Panc1 (cell line): ENCODE results near the gene GLT1D1.

Source experiments
- CTCF ChIP-seq: fragments of 450-650 bp; IDR thresholded peaks from 2 replicates; pipeline ENCODE4 v1.5.1; 2017; ENCODE audit warnings: mild to moderate bottlenecking
- POLR2AphosphoS5 ChIP-seq: IDR thresholded peaks from 2 replicates; pipeline ENCODE4 v1.6.1; 2012; ENCODE audit warnings: mild to moderate bottlenecking, low read depth, low read length, moderate library complexity
- SIN3A ChIP-seq: IDR thresholded peaks from 2 replicates; pipeline ENCODE4 v1.6.1; 2012; ENCODE audit warnings: low read depth, mild to moderate bottlenecking, low read length, moderate library complexity, borderline replicate concordance; ENCODE audit not compliant: insufficient read depth
- TF ChIP-seq, protein P1 (sequence below), 2 experiments: IDR thresholded peaks; 2 replicates each; pipeline ENCODE4 v1.6.1; 2011 to 2012; ENCODE audit warnings: low read depth in 2 of 2, control low read depth in 1 of 2, low read length in 1 of 2, mild to moderate bottlenecking in 1 of 2, moderate library complexity in 1 of 2; ENCODE audit not compliant: insufficient read depth in 1 of 2

DNA sequence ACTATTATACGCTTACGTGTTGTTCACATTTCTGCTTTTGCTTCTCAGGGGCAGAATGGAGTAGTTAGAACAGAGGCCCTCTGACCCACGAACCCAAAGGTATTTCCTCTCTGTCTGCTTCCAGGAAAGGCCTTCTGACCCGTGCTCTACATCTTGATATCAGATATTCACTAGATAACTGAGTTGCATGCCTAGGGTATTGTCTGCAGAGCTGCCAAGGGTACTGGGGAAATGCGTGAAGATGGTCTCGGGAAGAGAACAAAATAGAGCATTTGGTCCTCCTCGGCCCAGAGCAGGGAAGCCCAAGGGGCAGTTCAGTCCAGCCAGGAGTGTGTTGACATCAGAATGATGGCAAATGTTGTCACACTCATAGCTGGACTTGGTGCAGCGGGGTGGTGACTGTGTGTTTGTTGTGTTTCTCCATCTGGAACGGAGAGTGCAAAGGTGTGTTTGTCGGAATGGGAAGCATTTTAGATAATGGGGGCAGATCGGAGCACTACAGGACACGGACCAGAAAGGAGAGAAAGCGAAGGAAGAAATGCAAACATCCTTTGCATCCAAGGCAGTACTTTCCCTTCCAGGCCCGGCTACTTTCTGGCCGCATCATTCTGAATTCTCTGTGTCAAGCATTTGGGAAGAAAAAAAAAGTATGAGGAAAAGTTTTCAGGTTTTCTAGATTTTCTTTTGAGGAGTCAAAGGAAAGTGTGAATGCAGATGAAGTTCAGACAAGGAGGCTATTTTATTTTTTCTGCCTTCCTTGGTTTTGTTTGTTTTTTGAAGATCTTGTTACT, 8.1 kb downstream of the GLT1D1 start:
- TF ChIP-seq POLR2AphosphoS5 (no peak), CTCF (no peak), SIN3A (no peak)
- TF ChIP-seq, protein P1, sequence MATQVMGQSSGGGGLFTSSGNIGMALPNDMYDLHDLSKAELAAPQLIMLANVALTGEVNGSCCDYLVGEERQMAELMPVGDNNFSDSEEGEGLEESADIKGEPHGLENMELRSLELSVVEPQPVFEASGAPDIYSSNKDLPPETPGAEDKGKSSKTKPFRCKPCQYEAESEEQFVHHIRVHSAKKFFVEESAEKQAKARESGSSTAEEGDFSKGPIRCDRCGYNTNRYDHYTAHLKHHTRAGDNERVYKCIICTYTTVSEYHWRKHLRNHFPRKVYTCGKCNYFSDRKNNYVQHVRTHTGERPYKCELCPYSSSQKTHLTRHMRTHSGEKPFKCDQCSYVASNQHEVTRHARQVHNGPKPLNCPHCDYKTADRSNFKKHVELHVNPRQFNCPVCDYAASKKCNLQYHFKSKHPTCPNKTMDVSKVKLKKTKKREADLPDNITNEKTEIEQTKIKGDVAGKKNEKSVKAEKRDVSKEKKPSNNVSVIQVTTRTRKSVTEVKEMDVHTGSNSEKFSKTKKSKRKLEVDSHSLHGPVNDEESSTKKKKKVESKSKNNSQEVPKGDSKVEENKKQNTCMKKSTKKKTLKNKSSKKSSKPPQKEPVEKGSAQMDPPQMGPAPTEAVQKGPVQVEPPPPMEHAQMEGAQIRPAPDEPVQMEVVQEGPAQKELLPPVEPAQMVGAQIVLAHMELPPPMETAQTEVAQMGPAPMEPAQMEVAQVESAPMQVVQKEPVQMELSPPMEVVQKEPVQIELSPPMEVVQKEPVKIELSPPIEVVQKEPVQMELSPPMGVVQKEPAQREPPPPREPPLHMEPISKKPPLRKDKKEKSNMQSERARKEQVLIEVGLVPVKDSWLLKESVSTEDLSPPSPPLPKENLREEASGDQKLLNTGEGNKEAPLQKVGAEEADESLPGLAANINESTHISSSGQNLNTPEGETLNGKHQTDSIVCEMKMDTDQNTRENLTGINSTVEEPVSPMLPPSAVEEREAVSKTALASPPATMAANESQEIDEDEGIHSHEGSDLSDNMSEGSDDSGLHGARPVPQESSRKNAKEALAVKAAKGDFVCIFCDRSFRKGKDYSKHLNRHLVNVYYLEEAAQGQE (IDR thresholded peaks at IDR 0.05; ENCODE audit: insufficient read depth in 1 of 2, low read depth in 2 of 2, low read length in 1 of 2), result no peak
